Measurements from ENCODE around the gene SFMBT1. TPM values are rescaled to one million over a fixed set of nuclear protein-coding genes. Genes with fewer than 3 reads are reported as not detected.
A peak's percentile ranks its signal among the peaks of the same experiment; 100 is the strongest.

The SFMBT1 gene
- polyA plus RNA-seq, 1 experiment = 2.0 TPM

GRCh38 chr3:52877085-52877484, 168.8 kb downstream of the SFMBT1 start:
- POLR2A ChIA-PET = no interaction called here
- no peaks in the 10 kb centered on the region for H3K27me3 ChIP-seq (ENCODE audit: control insufficient read depth, insufficient read depth, low read length)
- H3K9me3 ChIP-seq (ENCODE audit: control insufficient read depth, insufficient read depth, low read length) = no peaks in the 10 kb centered on the region
- H3K4me3 ChIP-seq (ENCODE audit: low read depth, low read length) = no peak overlapping the region
- DNase-seq (ENCODE audit: low read depth, low spot score) = no peak
- CTCF ChIA-PET = no interaction called here
- no peak overlapping the region for H3K27ac ChIP-seq (ENCODE audit: low read depth, low read length)
- no peak for TF ChIP-seq CTCF (IDR thresholded peaks at IDR 0.05; ENCODE audit: low read depth, low read length)

GRCh38 chr3:52874864-52875587, 170.8 kb downstream of the SFMBT1 start:
- no peak overlapping the region for H3K4me3 ChIP-seq (ENCODE audit: low read depth, low read length)
- no peak for DNase-seq (ENCODE audit: low read depth, low spot score)
- ChIA-PET CTCF (interaction anchor here (1.3 kb wide), 1 partner anchor 17 kb away, joined by 4 read pairs; no protein-coding TSS in a partner anchor), POLR2A (no interaction called here)
- no peak for TF ChIP-seq CTCF (IDR thresholded peaks at IDR 0.05; ENCODE audit: low read depth, low read length)
- no peaks in the 10 kb centered on the region for H3K27me3 ChIP-seq (ENCODE audit: control insufficient read depth, insufficient read depth, low read length)
- no peak overlapping the region for H3K27ac ChIP-seq (ENCODE audit: low read depth, low read length)
- no peaks in the 10 kb centered on the region for H3K9me3 ChIP-seq (ENCODE audit: control insufficient read depth, insufficient read depth, low read length)

GRCh38 chr3:52874160-52874701, 171.6 kb downstream of the SFMBT1 start:
- DNase-seq (ENCODE audit: low read depth, low spot score) = no peak
- ChIA-PET POLR2A (interaction anchor here (1.3 kb wide), 1 partner anchor 18 kb away, joined by 4 read pairs; no protein-coding TSS in a partner anchor), CTCF (interaction anchor here (0.6 to 1.1 kb wide), 2 partner anchors 62 to 240 kb away, joined by 3 to 4 read pairs; no protein-coding TSS in a partner anchor)
- H3K27me3 ChIP-seq (ENCODE audit: control insufficient read depth, insufficient read depth, low read length) = no peaks in the 10 kb centered on the region
- no peak overlapping the region for H3K4me3 ChIP-seq (ENCODE audit: low read depth, low read length)
- no peak for TF ChIP-seq CTCF (IDR thresholded peaks at IDR 0.05; ENCODE audit: low read depth, low read length)
- H3K9me3 ChIP-seq (ENCODE audit: control insufficient read depth, insufficient read depth, low read length) = no peaks in the 10 kb centered on the region
- no peak overlapping the region for H3K27ac ChIP-seq (ENCODE audit: low read depth, low read length)

- Histone ChIP-seq H3K27me3 (ENCODE audit: control insufficient read depth, insufficient read depth, low read length) (no peaks in the 10 kb centered on the region), H3K4me3 (ENCODE audit: low read depth, low read length) (no peak overlapping the region), H3K27ac (ENCODE audit: low read depth, low read length) (peak overlapping the region; percentile 31), H3K9me3 (ENCODE audit: control insufficient read depth, insufficient read depth, low read length) (no peaks in the 10 kb centered on the region)
- DNase-seq (ENCODE audit: low read depth, low spot score) = peak; percentile 49
- POLR2A ChIA-PET = interaction anchor here (1.3 kb wide), 1 partner anchor 18 kb away, joined by 4 read pairs; no protein-coding TSS in a partner anchor
- TF ChIP-seq CTCF (IDR thresholded peaks at IDR 0.05; ENCODE audit: low read depth, low read length) = peak; percentile 22
- CTCF ChIA-PET = interaction anchor here (0.6 to 1.1 kb wide), 3 partner anchors 23 to 241 kb away, joined by 3 to 4 read pairs (median 4); no protein-coding TSS in a partner anchor
These were observed 172.3 kb downstream of the SFMBT1 start for GRCh38 chr3:52873433-52874159.
